SIG-M5 (cell line): ENCODE data around the gene TBX20.
"Not testable (repeated sequence)": the region's sequence is repeated elsewhere in the genome, so short reads cannot be mapped to it uniquely, and the experiment has no call there.

Experiments
- DNase-seq: peaks from one replicate; lab custom pipeline; 2025; lab: John Stamatoyannopoulos, UW

TBX20 gene

GRCh38 chr7:35161059-35161740, 92.7 kb downstream of the TBX20 start:
- DNase-seq: not testable (repeated sequence)
